Panc1 (cell line): ENCODE measurements around the gene YBX1. TPM values are rescaled to one million over a fixed set of nuclear protein-coding genes. Genes with fewer than 3 reads are reported as not detected.
"Not testable (repeated sequence)": the region's sequence is repeated elsewhere in the genome, so short reads cannot be mapped to it uniquely, and the experiment has no call there.

Experiments
- ATAC-seq: fragments of 200-7000 bp; cut with Tn5 transposase; 2 replicates; pipeline ENCODE4 v1.9.1; 2020; ENCODE audit warnings: mild to moderate bottlenecking, moderate library complexity
- BruUV-seq: library from RNA; stranded (reverse); fragments of 400-500 nt; replicated peaks from 2 replicates; lab custom pipeline; 2021; lab: Mats Ljungman, UMichigan
- CTCF ChIA-PET: fragments of 300-600 bp; sonication (Branson Sonifier 250); formaldehyde crosslinking; loops from one replicate; lab custom pipeline; 2022; ENCODE audit warnings: antibody characterized with exemption; lab: Charles Lee
- POLR2A ChIA-PET: fragments of 300-600 bp; sonication (Branson Sonifier 250); formaldehyde crosslinking; loops from one replicate; lab custom pipeline; 2022; ENCODE audit warnings: antibody characterized with exemption; lab: Charles Lee
- DNase-seq: peaks from one replicate; pipeline ENCODE4 v3.0.0-alpha.2; 2010; ENCODE audit warnings: low read depth, low spot score
- H3K27ac ChIP-seq: 2 replicates; pipeline ENCODE4 v1.5.1; 2011; ENCODE audit warnings: mild to moderate bottlenecking, low read length, inconsistent platforms
- H3K27me3 ChIP-seq: fragments of 200-500 bp; sonication (Bioruptor generic); 2 replicates; pipeline ENCODE4 v1.6.0; 2014; ENCODE audit warnings: low read length, inconsistent platforms; ENCODE audit not compliant: control insufficient read depth, insufficient read depth
- H3K36me3 ChIP-seq: fragments of 200-500 bp; sonication (Bioruptor generic); 2 replicates; pipeline ENCODE4 v1.5.1; 2014; ENCODE audit warnings: inconsistent platforms, mild to moderate bottlenecking, low read length, moderate library complexity; ENCODE audit not compliant: control insufficient read depth, insufficient read depth
- H3K4me1 ChIP-seq: 2 replicates; pipeline ENCODE4 v1.5.1; 2011; ENCODE audit warnings: inconsistent platforms, mild to moderate bottlenecking, low read length, moderate library complexity; ENCODE audit not compliant: control insufficient read depth, insufficient read depth
- H3K4me3 ChIP-seq, 2 experiments: 2 replicates each; pipeline ENCODE4 v1.5.1; 2011 to 2012; ENCODE audit warnings: low read depth in 2 of 2, low read length in 2 of 2, mild to moderate bottlenecking in 2 of 2, inconsistent platforms in 1 of 2, moderate library complexity in 1 of 2
- H3K9me3 ChIP-seq: fragments of 200-500 bp; sonication (Bioruptor generic); 2 replicates; pipeline ENCODE4 v1.5.1; 2014; ENCODE audit warnings: low read depth, mild to moderate bottlenecking, inconsistent platforms, low read length, moderate library complexity; ENCODE audit not compliant: control insufficient read depth, insufficient read depth
- POLR2AphosphoS5 ChIP-seq: IDR thresholded peaks from 2 replicates; pipeline ENCODE4 v1.6.1; 2012; ENCODE audit warnings: mild to moderate bottlenecking, low read depth, low read length, moderate library complexity
- SIN3A ChIP-seq: IDR thresholded peaks from 2 replicates; pipeline ENCODE4 v1.6.1; 2012; ENCODE audit warnings: low read depth, mild to moderate bottlenecking, low read length, moderate library complexity, borderline replicate concordance; ENCODE audit not compliant: insufficient read depth
- TCF7L2 ChIP-seq: IDR thresholded peaks from 2 replicates; pipeline ENCODE4 v1.6.1; 2011; ENCODE audit warnings: mild to moderate bottlenecking, low read depth, low read length, inconsistent platforms
- in situ Hi-C: cut with HindIII; loops from 2 replicates; pipeline ENCODE4 v1.10.0; 2016; ENCODE audit warnings: low sequenced_read_pairs, low pct_unique_long_range_greater_than_20kb
- intact Hi-C: fragments of 100-400 bp; cut with micrococcal nuclease; formaldehyde crosslinking; loops from one replicate; pipeline ENCODE4 v1.10.0; 2022; ENCODE audit not compliant: unreplicated experiment
- total RNA-seq: library from RNA; stranded (reverse); gene quantifications from one replicate; pipeline ENCODE4 v1.2.1, GENCODE V29; 2021; ENCODE audit not compliant: unreplicated experiment
- TF ChIP-seq, protein P1 (sequence below): fragments of 450-650 bp; IDR thresholded peaks from 2 replicates; pipeline ENCODE4 v1.5.1; 2017; ENCODE audit warnings: mild to moderate bottlenecking
- TF ChIP-seq, protein P2 (sequence below), 2 experiments: IDR thresholded peaks; 2 replicates each; pipeline ENCODE4 v1.6.1; 2011 to 2012; ENCODE audit warnings: low read depth in 2 of 2, control low read depth in 1 of 2, low read length in 1 of 2, mild to moderate bottlenecking in 1 of 2, moderate library complexity in 1 of 2; ENCODE audit not compliant: insufficient read depth in 1 of 2

The YBX1 gene
- total RNA-seq, 1 experiment from 2014 or later, result 908 TPM

- peaks cover 27% of the 10 kb centered on the region for H3K36me3 ChIP-seq
- no peaks in the 10 kb centered on the region for H3K27me3 ChIP-seq
- H3K9me3 ChIP-seq, result no peaks in the 10 kb centered on the region
- POLR2A ChIA-PET, result interaction anchor here (0.6 kb wide), 1 partner anchor 10 kb away, joined by 3 read pairs; no protein-coding TSS in a partner anchor
- peak overlapping the region; percentile 99 for H3K27ac ChIP-seq
- CTCF ChIA-PET, result no interaction called here
- ATAC-seq (no peak), DNase-seq (no peak)
- in situ Hi-C loops, result no loop called here
- H3K4me1 ChIP-seq, result peaks cover 27% of the 10 kb centered on the region
- TSS peak; percentile 99 for BruUV-seq
- intact Hi-C loops, result no loop called here
- TF ChIP-seq SIN3A (no peak), TCF7L2 (no peak), POLR2AphosphoS5 (no peak)
- TF ChIP-seq, protein P1, sequence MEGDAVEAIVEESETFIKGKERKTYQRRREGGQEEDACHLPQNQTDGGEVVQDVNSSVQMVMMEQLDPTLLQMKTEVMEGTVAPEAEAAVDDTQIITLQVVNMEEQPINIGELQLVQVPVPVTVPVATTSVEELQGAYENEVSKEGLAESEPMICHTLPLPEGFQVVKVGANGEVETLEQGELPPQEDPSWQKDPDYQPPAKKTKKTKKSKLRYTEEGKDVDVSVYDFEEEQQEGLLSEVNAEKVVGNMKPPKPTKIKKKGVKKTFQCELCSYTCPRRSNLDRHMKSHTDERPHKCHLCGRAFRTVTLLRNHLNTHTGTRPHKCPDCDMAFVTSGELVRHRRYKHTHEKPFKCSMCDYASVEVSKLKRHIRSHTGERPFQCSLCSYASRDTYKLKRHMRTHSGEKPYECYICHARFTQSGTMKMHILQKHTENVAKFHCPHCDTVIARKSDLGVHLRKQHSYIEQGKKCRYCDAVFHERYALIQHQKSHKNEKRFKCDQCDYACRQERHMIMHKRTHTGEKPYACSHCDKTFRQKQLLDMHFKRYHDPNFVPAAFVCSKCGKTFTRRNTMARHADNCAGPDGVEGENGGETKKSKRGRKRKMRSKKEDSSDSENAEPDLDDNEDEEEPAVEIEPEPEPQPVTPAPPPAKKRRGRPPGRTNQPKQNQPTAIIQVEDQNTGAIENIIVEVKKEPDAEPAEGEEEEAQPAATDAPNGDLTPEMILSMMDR, result no peak
- TF ChIP-seq, protein P2, sequence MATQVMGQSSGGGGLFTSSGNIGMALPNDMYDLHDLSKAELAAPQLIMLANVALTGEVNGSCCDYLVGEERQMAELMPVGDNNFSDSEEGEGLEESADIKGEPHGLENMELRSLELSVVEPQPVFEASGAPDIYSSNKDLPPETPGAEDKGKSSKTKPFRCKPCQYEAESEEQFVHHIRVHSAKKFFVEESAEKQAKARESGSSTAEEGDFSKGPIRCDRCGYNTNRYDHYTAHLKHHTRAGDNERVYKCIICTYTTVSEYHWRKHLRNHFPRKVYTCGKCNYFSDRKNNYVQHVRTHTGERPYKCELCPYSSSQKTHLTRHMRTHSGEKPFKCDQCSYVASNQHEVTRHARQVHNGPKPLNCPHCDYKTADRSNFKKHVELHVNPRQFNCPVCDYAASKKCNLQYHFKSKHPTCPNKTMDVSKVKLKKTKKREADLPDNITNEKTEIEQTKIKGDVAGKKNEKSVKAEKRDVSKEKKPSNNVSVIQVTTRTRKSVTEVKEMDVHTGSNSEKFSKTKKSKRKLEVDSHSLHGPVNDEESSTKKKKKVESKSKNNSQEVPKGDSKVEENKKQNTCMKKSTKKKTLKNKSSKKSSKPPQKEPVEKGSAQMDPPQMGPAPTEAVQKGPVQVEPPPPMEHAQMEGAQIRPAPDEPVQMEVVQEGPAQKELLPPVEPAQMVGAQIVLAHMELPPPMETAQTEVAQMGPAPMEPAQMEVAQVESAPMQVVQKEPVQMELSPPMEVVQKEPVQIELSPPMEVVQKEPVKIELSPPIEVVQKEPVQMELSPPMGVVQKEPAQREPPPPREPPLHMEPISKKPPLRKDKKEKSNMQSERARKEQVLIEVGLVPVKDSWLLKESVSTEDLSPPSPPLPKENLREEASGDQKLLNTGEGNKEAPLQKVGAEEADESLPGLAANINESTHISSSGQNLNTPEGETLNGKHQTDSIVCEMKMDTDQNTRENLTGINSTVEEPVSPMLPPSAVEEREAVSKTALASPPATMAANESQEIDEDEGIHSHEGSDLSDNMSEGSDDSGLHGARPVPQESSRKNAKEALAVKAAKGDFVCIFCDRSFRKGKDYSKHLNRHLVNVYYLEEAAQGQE (IDR thresholded peaks at IDR 0.05; ENCODE audit: insufficient read depth in 1 of 2, low read depth in 2 of 2, low read length in 1 of 2), result no peak
- peak overlapping the region; percentile 69 to 97 for H3K4me3 ChIP-seq
Measured at GRCh38 chr1:42680921-42681683, 1.1 kb upstream of the YBX1 start.

DNA sequence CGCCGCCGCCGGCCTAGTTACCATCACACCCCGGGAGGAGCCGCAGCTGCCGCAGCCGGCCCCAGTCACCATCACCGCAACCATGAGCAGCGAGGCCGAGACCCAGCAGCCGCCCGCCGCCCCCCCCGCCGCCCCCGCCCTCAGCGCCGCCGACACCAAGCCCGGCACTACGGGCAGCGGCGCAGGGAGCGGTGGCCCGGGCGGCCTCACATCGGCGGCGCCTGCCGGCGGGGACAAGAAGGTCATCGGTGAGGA, 193 bp downstream of the YBX1 start:
- H3K27me3 ChIP-seq, BruUV-seq, intact Hi-C loops, CTCF ChIA-PET, DNase-seq, H3K9me3 ChIP-seq, in situ Hi-C loops: not testable (repeated sequence)
- peak; percentile 56 for ATAC-seq
- Histone ChIP-seq H3K4me3 (peak overlapping the region; percentile 69 to 97), H3K36me3 (peaks cover 27% of the 10 kb centered on the region), H3K4me1 (peaks cover 37% of the 10 kb centered on the region), H3K27ac (peak overlapping the region; percentile 99; the same call in 1 of the 2 replicates)
- POLR2A ChIA-PET, result interaction anchor here (1.0 kb wide), 1 partner anchor 19 kb away, joined by 4 read pairs; no protein-coding TSS in a partner anchor
